ENCODE measurements around the gene TRAF2.
"Not testable (repeated sequence)": the region's sequence is repeated elsewhere in the genome, so short reads cannot be mapped to it uniquely, and the experiment has no call there.

DNA sequence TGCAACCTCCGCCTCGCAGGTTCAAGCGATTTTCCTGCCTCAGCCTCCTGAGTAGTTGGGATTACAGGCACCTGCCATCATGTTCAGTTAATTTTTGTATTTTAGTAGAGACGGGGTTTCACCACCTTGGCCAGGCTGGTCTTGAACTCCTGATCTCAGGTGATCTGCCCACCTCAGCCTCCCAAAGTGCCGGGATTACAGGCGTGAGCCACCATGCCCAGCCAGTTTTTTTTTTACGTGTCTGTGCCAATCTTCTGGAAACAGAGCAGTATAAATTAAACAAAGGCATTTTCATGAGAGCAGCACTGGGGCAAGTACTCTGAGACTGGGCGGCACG lies 3.4 kb upstream of the TRAF2 start:
- not testable (repeated sequence) for TF ChIP-seq EZH2 (IDR thresholded peaks at IDR 0.05); POLR2AphosphoS5 (IDR thresholded peaks at IDR 0.05; ENCODE audit: borderline replicate concordance, low read depth, low read length); FOXP2 (optimal IDR thresholded peaks at IDR 0.05; ENCODE audit: control extremely low read depth, extremely low read length, insufficient read depth)

All from SK-N-MC (cell line).